ENCODE measurements around the gene OTOF.

OTOF gene

DNA sequence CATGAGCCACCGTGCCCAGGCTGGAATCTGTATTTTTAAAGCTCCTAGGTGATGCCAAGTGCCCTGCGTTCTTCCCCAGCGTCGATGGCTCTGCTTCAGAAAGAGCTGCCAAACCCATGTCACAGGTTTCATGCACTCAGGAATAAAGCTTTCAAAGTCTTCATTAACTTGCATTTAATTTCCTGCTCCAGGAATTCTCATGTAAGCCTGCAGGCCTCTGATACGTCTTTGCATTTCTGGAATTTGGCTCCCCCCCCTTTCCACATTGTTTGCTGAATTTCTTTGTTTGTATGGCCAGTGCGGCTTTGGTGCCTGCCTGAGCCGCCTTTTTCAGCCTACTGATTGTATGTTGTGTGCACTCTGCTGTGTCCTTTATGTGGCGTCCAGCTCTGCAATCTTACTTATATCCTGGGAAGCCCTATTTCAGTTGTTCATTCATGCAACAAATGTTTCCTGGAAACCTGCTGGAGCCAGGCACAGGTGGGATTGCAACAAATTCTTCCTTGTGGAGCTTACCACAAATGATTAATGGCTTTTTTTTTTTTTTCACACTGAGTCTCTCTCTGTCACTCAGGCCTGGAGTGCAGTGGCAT lies 17.9 kb upstream of the OTOF start:
- DNase-seq = no peak

DNA sequence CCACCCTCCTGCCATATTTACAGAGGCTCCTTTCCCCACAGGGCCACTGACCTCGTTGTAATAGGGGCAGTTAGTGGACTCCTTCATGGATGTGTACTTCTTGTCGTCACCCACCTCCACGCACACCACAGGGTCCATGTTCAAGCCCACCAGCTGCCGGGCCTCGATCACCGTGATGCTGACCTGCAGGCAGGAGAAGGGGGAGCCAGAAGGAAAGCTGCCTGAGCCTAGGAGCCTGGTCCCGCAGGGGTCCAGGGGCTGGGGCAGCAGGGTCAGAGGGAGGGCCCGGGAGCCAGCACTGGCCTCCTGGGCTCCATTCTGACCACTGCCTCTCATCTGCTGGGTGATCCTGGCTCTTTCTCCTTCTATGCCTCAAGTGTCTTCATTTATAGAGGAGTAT lies 17.0 kb upstream of the OTOF start:
- DNase-seq = no peak

GRCh38 chr2:26494199-26494598 lies 16.3 kb upstream of the OTOF start:
- no peak for DNase-seq

GRCh38 chr2:26493566-26493965 lies 15.6 kb upstream of the OTOF start:
- DNase-seq = no peak

- no peak for DNase-seq
These were observed 15.0 kb upstream of the OTOF start for GRCh38 chr2:26492749-26493515.

- DNase-seq = no peak
These were observed 13.7 kb upstream of the OTOF start for GRCh38 chr2:26491563-26492167.

GRCh38 chr2:26489213-26489850 lies 11.4 kb upstream of the OTOF start:
- no peak for DNase-seq

GRCh38 chr2:26488463-26489212 lies 10.7 kb upstream of the OTOF start:
- DNase-seq = no peak

DNA sequence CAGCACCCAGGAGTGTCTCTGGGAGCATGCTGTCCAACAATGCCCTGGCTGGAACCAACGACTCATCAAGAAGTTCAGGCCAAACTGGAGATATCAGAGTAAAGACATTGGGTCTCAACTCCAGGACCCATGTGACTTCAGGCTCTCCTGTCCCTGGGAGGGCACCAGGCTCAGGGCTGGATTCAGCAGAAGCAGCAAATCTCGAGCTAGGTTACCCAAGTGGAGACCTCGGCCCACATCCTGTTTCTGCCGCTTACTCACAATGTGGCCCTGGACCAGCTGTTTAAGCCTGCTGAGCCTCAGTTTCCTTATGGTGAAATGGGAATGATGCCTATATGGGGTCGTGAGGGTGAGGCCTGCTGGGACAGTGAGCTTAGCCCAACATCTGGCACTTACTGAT lies 9.3 kb upstream of the OTOF start:
- DNase-seq = no peak

- no peak for DNase-seq
These were observed 8.9 kb upstream of the OTOF start for GRCh38 chr2:26486789-26487188.

GRCh38 chr2:26485725-26486418 lies 7.9 kb upstream of the OTOF start:
- DNase-seq = no peak

GRCh38 chr2:26485099-26485498 lies 7.2 kb upstream of the OTOF start:
- DNase-seq = no peak

DNA sequence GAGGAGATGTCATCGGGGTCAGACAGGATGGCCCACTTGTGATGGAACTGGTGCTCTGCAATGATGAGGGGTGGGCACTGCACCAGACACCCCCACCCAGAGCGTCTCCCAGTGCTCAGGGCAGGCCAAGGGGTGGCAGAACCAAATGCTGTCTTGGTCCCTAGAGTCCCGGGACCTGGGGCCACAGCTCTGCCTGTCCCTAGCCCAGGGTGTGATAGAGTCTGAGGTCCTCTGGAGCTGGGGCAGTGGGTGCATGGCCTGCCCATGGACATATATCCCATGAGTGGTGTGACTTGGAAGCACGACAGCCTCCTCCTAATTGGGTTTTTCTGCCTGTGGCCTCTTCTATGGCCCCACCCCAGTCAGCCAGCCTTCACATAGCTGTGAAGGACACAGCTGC lies 6.7 kb upstream of the OTOF start:
- no peak for DNase-seq

DNA sequence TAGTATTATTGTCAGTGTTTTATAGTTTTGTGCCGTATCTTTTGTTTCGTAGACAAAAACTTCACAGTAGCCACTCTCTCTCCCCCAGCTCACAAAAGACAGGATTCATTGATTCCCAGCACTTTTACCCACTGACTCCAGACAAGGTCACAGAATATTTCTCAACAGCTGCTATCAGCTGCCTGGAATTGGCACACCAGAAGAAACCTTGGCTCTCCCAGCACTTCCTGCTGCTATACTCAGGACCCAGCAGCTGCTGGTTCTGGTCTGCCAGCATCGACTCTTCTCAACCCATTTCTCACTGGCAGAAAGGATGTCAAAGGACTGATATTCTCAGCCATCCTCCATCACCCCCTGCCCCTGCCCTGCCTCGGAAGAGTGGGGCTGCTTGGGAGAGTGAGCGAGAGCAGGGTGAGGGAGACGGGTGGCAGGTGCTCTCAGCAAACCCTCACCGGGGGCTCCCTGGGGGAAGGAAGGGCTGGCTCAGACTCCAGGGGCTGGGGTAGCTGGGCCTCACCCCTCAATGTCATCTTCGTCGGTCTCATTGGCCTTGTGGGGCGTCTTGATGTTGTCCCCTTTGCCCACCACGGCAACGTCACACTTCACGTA lies 6.1 kb upstream of the OTOF start:
- DNase-seq = no peak

GRCh38 chr2:26483516-26483915 lies 5.6 kb upstream of the OTOF start:
- DNase-seq = no peak

- no peak for DNase-seq
These were observed 5.1 kb upstream of the OTOF start for GRCh38 chr2:26483027-26483326.

GRCh38 chr2:26482211-26483026 lies 4.5 kb upstream of the OTOF start:
- DNase-seq = no peak

DNA sequence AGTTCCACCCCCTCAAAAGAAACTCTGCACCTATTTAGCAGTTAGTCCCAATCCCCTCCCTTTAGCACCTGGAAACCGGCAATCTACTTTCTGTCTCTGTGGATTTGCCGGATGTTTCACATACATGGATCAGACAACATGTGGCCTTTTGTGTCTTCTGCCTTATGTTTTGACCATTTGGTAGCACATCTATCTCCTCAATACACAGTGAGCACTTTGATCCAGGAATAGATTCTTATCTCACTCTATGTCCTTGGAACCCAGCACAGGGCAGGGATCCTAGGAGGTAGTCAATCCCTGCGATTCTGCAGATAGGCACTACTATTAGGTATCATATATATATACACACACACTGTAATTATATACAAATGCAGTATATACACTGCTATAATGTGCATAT lies 3.8 kb upstream of the OTOF start:
- DNase-seq = no peak

DNA sequence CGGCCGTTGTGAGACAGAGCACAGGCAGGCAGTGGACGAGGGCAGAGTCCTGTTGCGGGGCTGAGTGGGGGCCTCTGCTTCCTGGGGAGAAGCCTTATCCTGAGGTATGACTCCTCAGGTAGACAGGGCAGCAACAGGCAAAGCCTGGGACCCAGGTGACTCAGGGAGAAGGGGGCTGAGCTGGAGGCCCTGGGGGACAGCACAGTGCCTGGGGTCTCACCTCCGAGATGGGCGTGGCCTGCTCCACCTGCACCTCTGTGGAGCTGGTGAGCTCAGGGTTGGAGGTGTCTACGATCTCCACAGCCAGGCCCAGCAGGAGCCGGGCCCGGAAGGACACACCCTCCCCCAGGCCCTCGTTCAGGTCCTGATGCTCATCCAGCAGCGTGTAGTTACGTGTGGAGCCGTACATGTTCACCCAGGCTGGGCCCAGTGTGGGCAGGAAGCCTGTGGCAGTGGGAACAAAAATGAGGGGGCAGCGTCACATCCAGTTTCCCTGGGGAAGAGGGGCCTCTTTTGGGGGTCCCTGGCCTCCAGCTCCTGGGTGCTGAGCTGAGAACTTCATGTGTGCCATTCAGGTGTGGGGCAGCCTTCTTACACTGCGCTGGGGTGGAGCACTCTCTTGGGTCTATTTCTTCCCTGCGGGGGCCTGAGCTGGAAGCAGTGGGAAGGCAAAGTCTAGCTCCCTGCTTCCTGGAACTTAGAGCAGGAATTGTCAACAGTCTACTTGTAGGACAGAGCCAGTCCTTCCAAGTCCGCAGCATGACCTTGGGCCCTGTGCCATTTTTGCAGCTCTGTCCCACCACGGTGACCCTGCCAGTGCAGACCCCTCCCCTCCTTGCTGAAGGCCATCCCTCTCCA lies 2.9 kb upstream of the OTOF start:
- DNase-seq = no peak
